Activated naive CD4-positive, alpha-beta T cell treated with anti-CD3 and anti-CD28 coated beads for 36 hours (primary cell): ENCODE results near the gene INS. TPM values are rescaled to one million over a fixed set of nuclear protein-coding genes. Genes with fewer than 3 reads are reported as not detected.

Experiments used
- CTCF ChIA-PET: fragments of 350-600 bp; sonication (Branson Sonifier 250); formaldehyde crosslinking; loops from one replicate; lab custom pipeline; 2021; ENCODE audit warnings: antibody characterized with exemption; lab: Charles Lee
- DNase-seq: peaks from one replicate; pipeline ENCODE4 v3.0.0-alpha.2; 2020
- H3K27ac Mint-ChIP-seq: one replicate; pipeline ENCODE4 v1.8.0; 2021; ENCODE audit warnings: mild to moderate bottlenecking, mixed read lengths
- H3K27me3 Mint-ChIP-seq: one replicate; pipeline ENCODE4 v1.8.0; 2021; ENCODE audit warnings: low read depth, mixed read lengths
- H3K36me3 Mint-ChIP-seq: one replicate; pipeline ENCODE4 v1.8.0; 2021; ENCODE audit warnings: low read depth, mixed read lengths
- H3K4me1 Mint-ChIP-seq: one replicate; pipeline ENCODE4 v1.8.0; 2021; ENCODE audit warnings: low read depth, mixed read lengths
- H3K4me3 Mint-ChIP-seq: one replicate; pipeline ENCODE4 v1.8.0; 2021; ENCODE audit warnings: mild to moderate bottlenecking, moderate library complexity, mixed read lengths
- H3K9me3 Mint-ChIP-seq: one replicate; pipeline ENCODE4 v1.8.0; 2021; ENCODE audit warnings: mixed read lengths
- intact Hi-C: fragments of 100-400 bp; cut with micrococcal nuclease; formaldehyde crosslinking; loops from one replicate; pipeline ENCODE4 v1.15.1; 2023
- microRNA-seq: library from miRNA; unstranded; fragments of <30 nt; microRNA quantifications from one replicate; pipeline ENCODE4 v1.2.0, GENCODE V29; 2022; ENCODE audit warnings: borderline microRNAs expressed, borderline replicate concordance
- total RNA-seq, 2 experiments: library from RNA; stranded (reverse); gene quantifications; one replicate each; pipeline ENCODE4 v1.2.3, GENCODE V29; 2021

INS gene
- total RNA-seq, 2 experiments from 2014 or later = not detected

- no peak for DNase-seq
- peaks cover 3% of the 10 kb centered on the region for H3K27me3 Mint-ChIP-seq
- peaks cover 1% of the 10 kb centered on the region for H3K9me3 Mint-ChIP-seq
- no peak overlapping the region for H3K27ac Mint-ChIP-seq
- H3K4me3 Mint-ChIP-seq = no peak overlapping the region
- H3K4me1 Mint-ChIP-seq = no peaks in the 10 kb centered on the region
- intact Hi-C loops = no loop called here
- CTCF ChIA-PET = interaction anchor here (1.4 to 1.9 kb wide), 3 partner anchors 29 to 30 kb away, joined by 3 to 9 read pairs (median 6); no protein-coding TSS in a partner anchor
- no peaks in the 10 kb centered on the region for H3K36me3 Mint-ChIP-seq
Observed at GRCh38 chr11:2121227-2122130, 39.5 kb downstream of the INS start.

- H3K27ac Mint-ChIP-seq = no peak overlapping the region
- peaks cover 3% of the 10 kb centered on the region for H3K27me3 Mint-ChIP-seq
- CTCF ChIA-PET = interaction anchor here (1.4 to 1.6 kb wide), 2 partner anchors 30 to 31 kb away, joined by 3 to 6 read pairs; no protein-coding TSS in a partner anchor
- no peaks in the 10 kb centered on the region for H3K4me1 Mint-ChIP-seq
- intact Hi-C loops = no loop called here
- no peak overlapping the region for H3K4me3 Mint-ChIP-seq
- no peaks in the 10 kb centered on the region for H3K36me3 Mint-ChIP-seq
- H3K9me3 Mint-ChIP-seq = peaks cover 4% of the 10 kb centered on the region
- DNase-seq = no peak
Observed at GRCh38 chr11:2120359-2121100, 40.5 kb downstream of the INS start.

- intact Hi-C loops = no loop called here
- H3K36me3 Mint-ChIP-seq = no peaks in the 10 kb centered on the region
- peaks cover 3% of the 10 kb centered on the region for H3K27me3 Mint-ChIP-seq
- no peaks in the 10 kb centered on the region for H3K4me1 Mint-ChIP-seq
- no peak overlapping the region for H3K4me3 Mint-ChIP-seq
- peaks cover 4% of the 10 kb centered on the region for H3K9me3 Mint-ChIP-seq
- DNase-seq = no peak
- CTCF ChIA-PET = no interaction called here
- no peak overlapping the region for H3K27ac Mint-ChIP-seq
Observed at GRCh38 chr11:2118677-2119076, 42.3 kb downstream of the INS start.

GRCh38 chr11:2116680-2117079 lies 44.3 kb downstream of the INS start:
- H3K9me3 Mint-ChIP-seq = peaks cover 4% of the 10 kb centered on the region
- CTCF ChIA-PET = interaction anchor here (1.1 kb wide), 1 partner anchor 34 kb away, joined by 3 read pairs; no protein-coding TSS in a partner anchor
- no peak overlapping the region for H3K27ac Mint-ChIP-seq
- H3K4me1 Mint-ChIP-seq = no peaks in the 10 kb centered on the region
- no peaks in the 10 kb centered on the region for H3K36me3 Mint-ChIP-seq
- H3K27me3 Mint-ChIP-seq = peaks cover 3% of the 10 kb centered on the region
- DNase-seq = no peak
- intact Hi-C loops = no loop called here
- H3K4me3 Mint-ChIP-seq = no peak overlapping the region

GRCh38 chr11:2115308-2115707 lies 45.7 kb downstream of the INS start:
- Mint-ChIP-seq H3K27ac (no peak overlapping the region), H3K9me3 (peaks cover 4% of the 10 kb centered on the region), H3K27me3 (no peaks in the 10 kb centered on the region), H3K4me1 (no peaks in the 10 kb centered on the region), H3K4me3 (no peak overlapping the region), H3K36me3 (no peaks in the 10 kb centered on the region)
- intact Hi-C loops = no loop called here
- DNase-seq = no peak
- CTCF ChIA-PET = no interaction called here

GRCh38 chr11:2114430-2115241 lies 46.4 kb downstream of the INS start:
- CTCF ChIA-PET = no interaction called here
- Mint-ChIP-seq H3K36me3 (no peaks in the 10 kb centered on the region), H3K4me3 (no peak overlapping the region), H3K4me1 (no peaks in the 10 kb centered on the region), H3K9me3 (peaks cover 4% of the 10 kb centered on the region), H3K27ac (no peak overlapping the region), H3K27me3 (peaks cover 4% of the 10 kb centered on the region)
- DNase-seq = no peak
- intact Hi-C loops = no loop called here

- no peak overlapping the region for H3K4me3 Mint-ChIP-seq
Observed at GRCh38 chr11:2113776-2114175, 47.2 kb downstream of the INS start.

GRCh38 chr11:2110521-2110920 lies 50.5 kb downstream of the INS start:
- Mint-ChIP-seq H3K4me1 (no peaks in the 10 kb centered on the region), H3K27me3 (peaks cover 6% of the 10 kb centered on the region), H3K27ac (no peak overlapping the region), H3K4me3 (no peak overlapping the region), H3K9me3 (no peaks in the 10 kb centered on the region), H3K36me3 (no peaks in the 10 kb centered on the region)
- CTCF ChIA-PET = interaction anchor here (1.1 kb wide), 1 partner anchor 40 kb away, joined by 3 read pairs; no protein-coding TSS in a partner anchor
- no peak for DNase-seq
- intact Hi-C loops = no loop called here

More at GRCh38 chr11:2113776-2114175, 47.2 kb downstream of the INS start:
- CTCF ChIA-PET = no interaction called here
- DNase-seq = no peak
- Mint-ChIP-seq H3K27me3 (peaks cover 4% of the 10 kb centered on the region), H3K9me3 (peaks cover 4% of the 10 kb centered on the region), H3K27ac (no peak overlapping the region), H3K36me3 (no peaks in the 10 kb centered on the region), H3K4me1 (no peaks in the 10 kb centered on the region)
- intact Hi-C loops = no loop called here

Small RNA genes lying within 50 kb of the gene (microRNA-seq; reads per million reads assigned to microRNA genes)
- gene MIR4686 (not detected), gene MIR483 (not detected)

Other genes starting within 250 kb of the INS start
- gene TNNT3, start 241.5 kb downstream of the INS start, total RNA-seq = 1 to 10 TPM; 2.3 to 3.3 TPM
- 100 to 1,000 TPM; 125 to 127 TPM for gene MRPL23, start 213.9 kb downstream of the INS start, total RNA-seq
- not detected for gene H19, start 163.4 kb downstream of the INS start, total RNA-seq
- gene IGF2, start 21.8 kb downstream of the INS start, total RNA-seq = under 1 TPM; 0.21 to 0.37 TPM
- not detected for gene TH, start 10.6 kb upstream of the INS start, total RNA-seq
- not detected for gene ASCL2, start 109.4 kb upstream of the INS start, total RNA-seq
- 1 to 10 TPM; 6.1 to 6.6 TPM for gene C11orf21, start 140.7 kb upstream of the INS start, total RNA-seq
- 1 to 10 TPM; 5.0 to 5.3 TPM for gene TSPAN32, start 140.8 kb upstream of the INS start, total RNA-seq
- gene CD81, start 216.1 kb upstream of the INS start, total RNA-seq = 100 to 1,000 TPM; 127 to 128 TPM
- gene TSSC4, start 239.5 kb upstream of the INS start, total RNA-seq = 10 to 100 TPM; 41.9 to 42.0 TPM